Breast epithelium (tissue), 4 donors: ENCODE results near the gene RNF11. TPM values are rescaled to one million over a fixed set of nuclear protein-coding genes. Genes with fewer than 3 reads are reported as not detected.
"Not testable (repeated sequence)": the region's sequence is repeated elsewhere in the genome, so short reads cannot be mapped to it uniquely, and the experiment has no call there.

Experiments
- DNase-seq, 2 donors: peaks; one replicate each; pipeline ENCODE4 v3.0.0-alpha.2; 2019; ENCODE audit warnings: low spot score in 2 of 2
- H3K27ac ChIP-seq, 2 donors: fragments of 200-600 bp; sonication (generic) in 1 of 2; one replicate each; pipeline ENCODE4 v1.5.1; 2016 to 2019; ENCODE audit warnings: mild to moderate bottlenecking in 1 of 2
- H3K27me3 ChIP-seq, 2 donors: fragments of 200-600 bp; sonication (generic) in 1 of 2; one replicate each; pipeline versions ENCODE4 v1.5.1 to v1.6.0; 2017 to 2019; ENCODE audit warnings: control low read depth in 1 of 2, mild to moderate bottlenecking in 1 of 2
- H3K36me3 ChIP-seq: fragments of 200-600 bp; one replicate; pipeline ENCODE4 v1.5.1; 2019
- H3K4me1 ChIP-seq, 2 donors: fragments of 200-600 bp; sonication (generic); one replicate each; pipeline ENCODE4 v1.5.1; 2016 to 2019; ENCODE audit warnings: control low read depth in 1 of 2
- H3K4me3 ChIP-seq, 3 donors: fragments of 200-600 bp; sonication (generic); 1 replicate in 2 of 3; 2 replicates in 1 of 3; pipeline ENCODE4 v1.5.1; 2016 to 2019; ENCODE audit warnings: mild to moderate bottlenecking in 3 of 3, moderate library complexity in 2 of 3
- H3K9me3 ChIP-seq, 2 donors: fragments of 200-600 bp; sonication (generic) in 1 of 2; one replicate each; pipeline ENCODE4 v1.5.1; 2016 to 2019; ENCODE audit warnings: control low read depth in 1 of 2
- CTCF ChIP-seq, 3 donors: fragments of 450-650 bp; IDR thresholded peaks; one replicate each; pipeline ENCODE4 v1.5.1; 2016 to 2017; ENCODE audit warnings: antibody characterized with exemption in 3 of 3, mild to moderate bottlenecking in 3 of 3, moderate library complexity in 3 of 3
- POLR2A ChIP-seq: fragments of 450-650 bp; IDR thresholded peaks from one replicate; pipeline ENCODE4 v1.6.1; 2016; ENCODE audit warnings: antibody characterized with exemption, mild to moderate bottlenecking, moderate library complexity
- POLR2AphosphoS5 ChIP-seq, 3 donors: sonication (generic); formaldehyde crosslinking; IDR thresholded peaks; one replicate each; pipeline ENCODE4 v1.6.1; 2017; ENCODE audit warnings: antibody characterized with exemption in 3 of 3
- intact Hi-C: fragments of 100-400 bp; cut with DNase I; formaldehyde crosslinking; loops from one replicate; pipeline ENCODE4 v1.15.1; 2023; ENCODE audit warnings: low total_unique reads
- total RNA-seq, 3 donors: library from RNA; depleted of rRNA; stranded (reverse); fragments of >200 nt; gene quantifications; one replicate each; pipeline ENCODE4 v1.1.0, GENCODE V29; 2016

Gene RNF11
- total RNA-seq, 3 donors from 2014 or later: 96.0 to 100 (median 96.9) TPM

GRCh38 chr1:51242546-51242945 is 6.5 kb downstream of the RNF11 start:
- Histone ChIP-seq H3K4me3 (no peak overlapping the region), H3K27ac (no peak overlapping the region), H3K36me3 (no peaks in the 10 kb centered on the region), H3K4me1 (peaks cover 0 to 9% of the 10 kb centered on the region in 2 donors), H3K9me3 (no peaks in the 10 kb centered on the region), H3K27me3 (no peaks in the 10 kb centered on the region)
- TF ChIP-seq CTCF (IDR thresholded peaks at IDR 0.05): no peak
- no peak for TF ChIP-seq POLR2AphosphoS5 (IDR thresholded peaks at IDR 0.05)
- TF ChIP-seq POLR2A: no peak
- intact Hi-C loops: no loop called here
- DNase-seq: no peak

- TF ChIP-seq POLR2AphosphoS5 (IDR thresholded peaks at IDR 0.05) (no peak), CTCF (IDR thresholded peaks at IDR 0.05) (no peak), POLR2A (no peak)
- H3K36me3 ChIP-seq: no peaks in the 10 kb centered on the region
- no peak overlapping the region for H3K27ac ChIP-seq
- no peaks in the 10 kb centered on the region for H3K9me3 ChIP-seq
- H3K4me3 ChIP-seq: no peak overlapping the region
- no peaks in the 10 kb centered on the region for H3K27me3 ChIP-seq
- intact Hi-C loops: no loop called here
- H3K4me1 ChIP-seq: no peaks in the 10 kb centered on the region
- DNase-seq: no peak
Observed at GRCh38 chr1:51247022-51247421, 10.9 kb downstream of the RNF11 start.

DNA sequence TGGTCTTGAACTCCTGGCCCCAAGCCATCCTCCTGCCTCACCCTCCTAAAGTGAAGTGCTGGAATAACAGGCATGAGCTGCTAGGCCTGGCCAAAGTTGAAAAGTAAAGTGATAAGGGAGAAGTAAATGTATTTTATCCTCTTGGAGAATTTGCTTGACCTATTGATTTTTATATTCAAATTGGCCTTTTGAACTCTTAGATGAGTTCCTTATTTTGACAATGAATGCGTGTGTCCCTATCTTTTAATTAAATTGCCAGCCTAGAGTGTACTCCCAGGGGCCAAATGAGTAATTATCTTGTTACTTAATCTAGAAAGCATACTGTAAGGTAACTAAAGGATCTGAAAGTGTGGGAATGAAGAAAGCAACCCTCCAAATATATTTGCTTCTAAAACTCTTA is 11.4 kb downstream of the RNF11 start:
- TF ChIP-seq POLR2A (no peak), CTCF (IDR thresholded peaks at IDR 0.05) (no peak), POLR2AphosphoS5 (IDR thresholded peaks at IDR 0.05) (no peak)
- no peaks in the 10 kb centered on the region for H3K4me1 ChIP-seq
- no peak overlapping the region for H3K4me3 ChIP-seq
- H3K27ac ChIP-seq: no peak overlapping the region
- intact Hi-C loops: no loop called here
- H3K27me3 ChIP-seq: no peaks in the 10 kb centered on the region
- H3K9me3 ChIP-seq: no peaks in the 10 kb centered on the region
- DNase-seq: no peak
- H3K36me3 ChIP-seq: no peaks in the 10 kb centered on the region

GRCh38 chr1:51249445-51249844 is 13.4 kb downstream of the RNF11 start:
- H3K4me1 ChIP-seq: no peaks in the 10 kb centered on the region
- no peak for TF ChIP-seq POLR2AphosphoS5 (IDR thresholded peaks at IDR 0.05)
- no peak for TF ChIP-seq CTCF (IDR thresholded peaks at IDR 0.05)
- TF ChIP-seq POLR2A: no peak
- H3K9me3 ChIP-seq: no peaks in the 10 kb centered on the region
- intact Hi-C loops: no loop called here
- H3K27ac ChIP-seq: no peak overlapping the region
- H3K27me3 ChIP-seq: no peaks in the 10 kb centered on the region
- DNase-seq: no peak
- H3K4me3 ChIP-seq: no peak overlapping the region
- no peaks in the 10 kb centered on the region for H3K36me3 ChIP-seq

- H3K4me1 ChIP-seq, intact Hi-C loops: not testable (repeated sequence)
Observed at GRCh38 chr1:51250729-51251128, 14.7 kb downstream of the RNF11 start.

GRCh38 chr1:51251165-51251564 is 15.1 kb downstream of the RNF11 start:
- intact Hi-C loops, H3K9me3 ChIP-seq, H3K4me3 ChIP-seq, H3K27ac ChIP-seq, H3K4me1 ChIP-seq, H3K36me3 ChIP-seq, DNase-seq, H3K27me3 ChIP-seq: not testable (repeated sequence)

More at GRCh38 chr1:51250729-51251128, 14.7 kb downstream of the RNF11 start:
- H3K27me3 ChIP-seq, H3K27ac ChIP-seq, H3K9me3 ChIP-seq, H3K36me3 ChIP-seq, H3K4me3 ChIP-seq, DNase-seq: not testable (repeated sequence)
